B cell (primary cell): ENCODE data around the gene PRKCA. TPM values are rescaled to one million over a fixed set of nuclear protein-coding genes. Genes with fewer than 3 reads are reported as not detected.

ENCODE experiments used
- ATAC-seq: fragments of 200-7000 bp; cut with Tn5 transposase; one replicate; pipeline ENCODE4 v1.10.0; 2021; ENCODE audit warnings: low read depth, mild to moderate bottlenecking, moderate number of reproducible peaks, moderate library complexity
- CTCF ChIA-PET: fragments of 350-600 bp; sonication (Branson Sonifier 250); formaldehyde crosslinking; loops from one replicate; lab custom pipeline; 2021; ENCODE audit warnings: antibody characterized with exemption, inconsistent platforms; lab: Charles Lee
- POLR2A ChIA-PET: fragments of 350-600 bp; sonication (Branson Sonifier 250); formaldehyde crosslinking; loops from one replicate; lab custom pipeline; 2021; ENCODE audit warnings: antibody characterized with exemption; lab: Charles Lee
- DNase-seq: peaks from one replicate; pipeline ENCODE4 v3.0.0; 2013
- H2AFZ ChIP-seq: 2 replicates; pipeline ENCODE4 v1.6.1; 2012; ENCODE audit warnings: mild to moderate bottlenecking, low read depth, low read length; ENCODE audit not compliant: insufficient read depth, poor library complexity, severe bottlenecking
- H3K27ac ChIP-seq, 2 donors: 1 replicate in 1 of 2; 2 replicates in 1 of 2; pipeline ENCODE4 v1.5.1; 2012 to 2013; ENCODE audit warnings: low read length in 2 of 2, mild to moderate bottlenecking in 2 of 2, moderate library complexity in 1 of 2
- H3K27me3 ChIP-seq, 4 experiments: fragments of 200-600 bp in 1 of 4; sonication (generic) in 1 of 4; replicated peaks in 1 of 4; 1 replicate in 2 of 4; 2 replicates in 2 of 4; pipeline versions ENCODE4 v1.6.1 to v1.7.0; 2013 to 2016; ENCODE audit warnings: low read length in 3 of 4, mild to moderate bottlenecking in 2 of 4, mixed read lengths in 1 of 4, moderate library complexity in 1 of 4; ENCODE audit not compliant: insufficient read depth in 4 of 4, control insufficient read depth in 3 of 4; ENCODE audit errors: control extremely low read depth in 1 of 4
- H3K36me3 ChIP-seq, 2 experiments: replicated peaks in 1 of 2; 1 replicate in 1 of 2; 2 replicates in 1 of 2; pipeline versions ENCODE4 v1.6.1 to v1.7.1; 2013; ENCODE audit warnings: low read length in 1 of 2; ENCODE audit not compliant: insufficient read depth in 2 of 2, control insufficient read depth in 1 of 2; ENCODE audit errors: control extremely low read depth in 1 of 2, extremely low read depth in 1 of 2
- H3K4me1 ChIP-seq, 2 donors: fragments of 200-600 bp in 1 of 2; sonication (generic) in 1 of 2; 1 replicate in 1 of 2; 2 replicates in 1 of 2; pipeline versions ENCODE4 v1.5.1 to v1.6.1; 2013 to 2017; ENCODE audit warnings: low read length in 2 of 2; ENCODE audit not compliant: control insufficient read depth in 2 of 2, insufficient read depth in 2 of 2
- H3K4me2 ChIP-seq: replicated peaks from 2 replicates; pipeline ENCODE3; 2012; ENCODE audit warnings: mild to moderate bottlenecking, low read depth, low read length; ENCODE audit not compliant: poor library complexity, severe bottlenecking
- H3K4me3 ChIP-seq, 5 experiments: fragments of 200-600 bp in 1 of 5; sonication (generic) in 1 of 5; 1 replicate in 3 of 5; 2 replicates in 2 of 5; pipeline versions ENCODE4 v1.5.1 to v1.7.0; 2011 to 2016; ENCODE audit warnings: low read length in 4 of 5, mild to moderate bottlenecking in 4 of 5, low read depth in 2 of 5, control low read depth in 1 of 5, moderate library complexity in 1 of 5; ENCODE audit not compliant: insufficient read depth in 1 of 5; ENCODE audit errors: control extremely low read depth in 1 of 5, extremely low read depth in 1 of 5
- H3K79me2 ChIP-seq: fragments of 200-600 bp; sonication (generic); one replicate; pipeline ENCODE4 v1.6.0; 2016; ENCODE audit warnings: low read length; ENCODE audit not compliant: control insufficient read depth, insufficient read depth
- H3K9ac ChIP-seq: fragments of 200-600 bp; sonication (generic); 2 replicates; pipeline ENCODE4 v1.6.1; 2017; ENCODE audit warnings: mild to moderate bottlenecking, low read length, moderate library complexity
- H3K9me3 ChIP-seq, 3 donors: one replicate each; pipeline versions ENCODE4 v1.6.1 to v1.7.1; 2013; ENCODE audit warnings: low read length in 2 of 3; ENCODE audit not compliant: control insufficient read depth in 2 of 3, insufficient read depth in 1 of 3; ENCODE audit errors: control extremely low read depth in 1 of 3
- H4K20me1 ChIP-seq: 2 replicates; pipeline ENCODE4 v1.6.0; 2012; ENCODE audit warnings: mild to moderate bottlenecking, low read length; ENCODE audit not compliant: insufficient read depth, control insufficient read depth, poor library complexity, severe bottlenecking
- H3K27ac Mint-ChIP-seq: one replicate; pipeline ENCODE4 v1.8.0; 2021; ENCODE audit warnings: mixed read lengths
- H3K27me3 Mint-ChIP-seq: one replicate; pipeline ENCODE4 v1.8.0; 2021; ENCODE audit warnings: mixed read lengths
- H3K4me1 Mint-ChIP-seq: one replicate; pipeline ENCODE4 v1.8.0; 2021; ENCODE audit warnings: mixed read lengths
- H3K4me3 Mint-ChIP-seq: one replicate; pipeline ENCODE4 v1.8.0; 2021; ENCODE audit warnings: mixed read lengths
- H3K9me3 Mint-ChIP-seq: one replicate; pipeline ENCODE4 v1.8.0; 2022; ENCODE audit warnings: mixed read lengths; ENCODE audit not compliant: insufficient read depth
- CTCF ChIP-seq: fragments of 200-600 bp; IDR thresholded peaks from one replicate; pipeline ENCODE4 v1.8.0; 2022; ENCODE audit warnings: antibody characterized with exemption, mild to moderate bottlenecking
- EZH2 ChIP-seq: IDR thresholded peaks from 2 replicates; pipeline ENCODE4 v1.6.1; 2012; ENCODE audit warnings: borderline replicate concordance, low read depth, mild to moderate bottlenecking, moderate library complexity, low read length; ENCODE audit not compliant: insufficient read depth, poor library complexity, severe bottlenecking
- WGBS: methylation state at CpG from one replicate; pipeline ENCODE4 v1.1.5; 2013; ENCODE audit warnings: missing lambda C conversion rate; ENCODE audit not compliant: insufficient coverage; 5-methylcytosine and 5-hydroxymethylcytosine counted together
- intact Hi-C: fragments of 100-400 bp; cut with micrococcal nuclease; formaldehyde crosslinking; loops from one replicate; pipeline ENCODE4 v1.10.0; 2022
- polyA plus RNA-seq: library from polyadenylated mRNA; depleted of rRNA; stranded (reverse); fragments of >200 nt; gene quantifications from 2 replicates; pipeline ENCODE4 v1.2.3, GENCODE V29; 2012
- total RNA-seq, 2 donors: library from RNA; stranded (reverse); fragments of 120-200 nt in 1 of 2; gene quantifications; 1 replicate in 1 of 2; 2 replicates in 1 of 2; pipeline versions ENCODE4 v1.2.3 to v1.2.4, GENCODE V29; 2013 to 2022

The PRKCA gene
- total and polyA plus RNA-seq, 2 donors (not counting 1 experiment from before 2014, with no cell fraction given): 0.33 to 7.7 TPM

DNA sequence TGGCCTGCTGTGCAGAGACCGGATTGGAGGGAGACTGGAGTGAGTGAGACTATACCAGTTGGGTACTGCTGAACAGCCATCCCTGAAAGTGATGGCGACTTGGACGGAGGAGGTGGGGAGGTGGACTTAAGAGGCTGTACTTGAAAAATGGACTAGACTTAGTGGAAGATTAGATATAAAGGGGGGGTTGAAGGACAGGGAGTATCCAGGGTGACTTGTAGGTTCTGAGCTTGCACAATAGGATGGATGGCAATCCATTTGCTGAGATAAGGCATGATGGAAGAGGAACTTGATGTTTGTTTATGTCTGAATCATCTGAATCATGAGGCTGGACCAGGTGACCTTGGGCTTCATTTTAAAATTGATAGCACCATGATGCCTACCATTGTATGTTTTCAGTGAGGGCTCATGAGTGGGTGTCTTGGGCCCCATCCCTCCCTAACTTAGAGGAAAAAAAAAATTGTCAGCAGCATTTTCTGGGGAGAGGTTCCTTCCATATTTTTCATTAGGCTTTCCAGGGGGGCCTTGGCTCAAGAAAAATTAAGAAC lies 41.2 kb downstream of the PRKCA start:
- DNase-seq (no peak), ATAC-seq (no peak)
- Histone ChIP-seq H3K4me3 (no peak overlapping the region), H3K9ac (no peak overlapping the region), H2AFZ (no peak overlapping the region), H3K36me3 (no peaks in the 10 kb centered on the region), H3K27ac (no peak overlapping the region), H3K27me3 (no peaks in the 10 kb centered on the region), H3K79me2 (no peaks in the 10 kb centered on the region), H3K4me1 (no peaks in the 10 kb centered on the region), H3K4me2 (no peak overlapping the region), H3K9me3 (no peaks in the 10 kb centered on the region), H4K20me1 (no peaks in the 10 kb centered on the region)
- 95% methylated on average over 3 of the region's 3 CpGs for WGBS
- ChIA-PET CTCF (no interaction called here), POLR2A (no interaction called here)
- Mint-ChIP-seq H3K4me1 (no peaks in the 10 kb centered on the region), H3K27ac (no peak overlapping the region), H3K27me3 (no peaks in the 10 kb centered on the region), H3K4me3 (no peak overlapping the region), H3K9me3 (no peaks in the 10 kb centered on the region)
- TF ChIP-seq EZH2 (no peak), CTCF (no peak)
- intact Hi-C loops: no loop called here

DNA sequence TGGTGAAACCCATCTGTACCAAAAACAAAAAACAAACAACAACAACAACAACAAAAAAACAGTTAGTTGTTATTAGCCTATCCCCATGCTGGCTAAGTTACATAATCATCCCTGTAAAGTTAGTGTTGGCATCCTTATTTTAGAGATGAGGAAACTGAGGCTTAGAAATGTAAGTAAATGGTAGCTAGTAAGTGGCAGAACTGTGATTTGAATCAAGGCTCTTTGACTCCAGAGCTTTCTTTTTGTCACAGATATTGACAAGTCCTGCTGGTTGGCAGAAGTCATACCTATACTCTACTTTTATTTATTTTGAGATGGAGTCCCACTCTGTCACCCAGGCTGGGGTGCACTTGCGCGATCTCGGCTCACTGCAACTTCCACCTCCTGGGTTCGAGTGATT lies 42.1 kb downstream of the PRKCA start:
- Histone ChIP-seq H4K20me1 (no peaks in the 10 kb centered on the region), H2AFZ (no peak overlapping the region), H3K4me1 (no peaks in the 10 kb centered on the region), H3K4me2 (no peak overlapping the region), H3K36me3 (no peaks in the 10 kb centered on the region), H3K27ac (no peak overlapping the region), H3K9me3 (no peaks in the 10 kb centered on the region), H3K4me3 (no peak overlapping the region), H3K79me2 (no peaks in the 10 kb centered on the region), H3K27me3 (no peaks in the 10 kb centered on the region), H3K9ac (no peak overlapping the region)
- H3K4me1 Mint-ChIP-seq: no peaks in the 10 kb centered on the region
- DNase-seq: no peak
- TF ChIP-seq EZH2 (no peak), CTCF (no peak)
- H3K27me3 Mint-ChIP-seq: no peaks in the 10 kb centered on the region
- no peak overlapping the region for H3K4me3 Mint-ChIP-seq
- POLR2A ChIA-PET: no interaction called here
- intact Hi-C loops: no loop called here
- CTCF ChIA-PET: no interaction called here
- no peak overlapping the region for H3K27ac Mint-ChIP-seq
- WGBS: 100% methylated on average over 4 of the region's 4 CpGs
- no peak for ATAC-seq
- no peaks in the 10 kb centered on the region for H3K9me3 Mint-ChIP-seq
